Neural cell (in vitro differentiated cells): ENCODE data around the gene IL22. TPM values are rescaled to one million over a fixed set of nuclear protein-coding genes. Genes with fewer than 3 reads are reported as not detected.

Experiments used
- H2AFZ ChIP-seq: fragments of 200-600, 300-800 bp; sonication (generic), shearing (Covaris generic); 2 replicates; pipeline ENCODE4 v1.6.0; 2014; ENCODE audit warnings: low read depth, mild to moderate bottlenecking, antibody characterized with exemption, low read length, moderate library complexity
- H3F3A ChIP-seq: fragments of 200-600 bp; shearing (Covaris generic); 2 replicates; pipeline ENCODE4 v1.6.1; 2016; ENCODE audit warnings: mild to moderate bottlenecking, moderate library complexity, mixed read lengths, antibody characterized with exemption, low read length; ENCODE audit not compliant: insufficient read depth, poor library complexity, severe bottlenecking
- H3K27ac ChIP-seq: fragments of 200-600, 300-800 bp; sonication (generic), shearing (Covaris generic); 2 replicates; pipeline ENCODE4 v1.5.1; 2014; ENCODE audit warnings: mild to moderate bottlenecking, low read length, moderate library complexity
- H3K27me3 ChIP-seq: fragments of 300-800, 200-600 bp; sonication (generic), shearing (Covaris generic); 2 replicates; pipeline ENCODE4 v1.6.0; 2014; ENCODE audit warnings: mild to moderate bottlenecking, low read depth, low read length, moderate library complexity; ENCODE audit not compliant: insufficient read depth
- H3K36me3 ChIP-seq: fragments of 300-800, 200-600 bp; sonication (generic), shearing (Covaris generic); 2 replicates; pipeline ENCODE4 v1.5.1; 2014; ENCODE audit warnings: mild to moderate bottlenecking, antibody characterized with exemption, low read length, moderate library complexity; ENCODE audit not compliant: insufficient read depth
- H3K4me2 ChIP-seq: fragments of 300-800, 200-600 bp; sonication (generic), shearing (Covaris generic); 2 replicates; pipeline ENCODE4 v1.6.0; 2014; ENCODE audit warnings: mild to moderate bottlenecking, low read length
- H3K4me3 ChIP-seq: fragments of 300-800, 200-600 bp; sonication (generic), shearing (Covaris generic); 2 replicates; pipeline ENCODE4 v1.5.1; 2014; ENCODE audit warnings: mild to moderate bottlenecking, low read length, moderate library complexity
- H3K79me2 ChIP-seq: fragments of 200-600 bp; shearing (Covaris generic); replicated peaks from 2 replicates; pipeline ENCODE4 v1.6.0; 2014; ENCODE audit warnings: mild to moderate bottlenecking, low read length, moderate library complexity; ENCODE audit not compliant: insufficient read depth
- H3K9ac ChIP-seq: fragments of 300-800, 200-600 bp; sonication (generic), shearing (Covaris generic); 2 replicates; pipeline ENCODE4 v1.6.1; 2016; ENCODE audit warnings: mild to moderate bottlenecking, low read length, mixed read lengths
- H3K9me2 ChIP-seq: fragments of 200-600 bp; shearing (Covaris generic); 2 replicates; pipeline ENCODE4 v1.6.1; 2016; ENCODE audit warnings: mild to moderate bottlenecking, low read length, mixed read lengths; ENCODE audit not compliant: insufficient read depth
- H3K9me3 ChIP-seq: fragments of 200-600, 300-800 bp; sonication (generic), shearing (Covaris generic); 2 replicates; pipeline ENCODE4 v1.6.1; 2016; ENCODE audit warnings: mild to moderate bottlenecking, mixed run types, low read length, moderate library complexity, mixed read lengths
- H4K20me1 ChIP-seq: fragments of 200-600 bp; shearing (Covaris generic); 2 replicates; pipeline ENCODE4 v1.6.1; 2016; ENCODE audit warnings: mild to moderate bottlenecking, mixed run types; ENCODE audit not compliant: insufficient read depth
- EP300 ChIP-seq: fragments of 450-650 bp; conservative IDR thresholded peaks from 2 replicates; pipeline ENCODE4 v1.6.1; 2014; ENCODE audit warnings: antibody characterized with exemption, mild to moderate bottlenecking, moderate library complexity; ENCODE audit not compliant: poor library complexity, severe bottlenecking
- EZH2 ChIP-seq: fragments of 200-600, 300-800 bp; shearing (Covaris generic), sonication (generic); IDR thresholded peaks from 2 replicates; pipeline ENCODE4 v1.6.1; 2014; ENCODE audit warnings: antibody characterized with exemption, low read length, borderline replicate concordance, mild to moderate bottlenecking; ENCODE audit not compliant: insufficient read depth, poor library complexity, severe bottlenecking
- MXI1 ChIP-seq: fragments of 450-650 bp; conservative IDR thresholded peaks from 2 replicates; pipeline ENCODE4 v1.6.1; 2014; ENCODE audit warnings: antibody characterized with exemption, mild to moderate bottlenecking; ENCODE audit not compliant: poor library complexity, severe bottlenecking
- POLR2AphosphoS5 ChIP-seq: IDR thresholded peaks from 2 replicates; pipeline ENCODE4 v1.6.1; 2012
- RAD21 ChIP-seq: fragments of 450-650 bp; conservative IDR thresholded peaks from 2 replicates; pipeline ENCODE4 v1.6.1; 2014; ENCODE audit warnings: antibody characterized with exemption, mild to moderate bottlenecking, moderate library complexity
- SMC3 ChIP-seq: fragments of 450-650 bp; conservative IDR thresholded peaks from 2 replicates; pipeline ENCODE4 v1.6.1; 2014; ENCODE audit warnings: antibody characterized with exemption, mild to moderate bottlenecking, moderate library complexity; ENCODE audit not compliant: poor library complexity
- TAF1 ChIP-seq: IDR thresholded peaks from 2 replicates; pipeline ENCODE4 v1.6.1; 2012; ENCODE audit warnings: low read depth
- polyA plus RNA-seq: library from polyadenylated mRNA; depleted of rRNA; stranded (reverse); fragments of >200 nt; gene quantifications from 2 replicates; pipeline ENCODE4 v1.2.3, GENCODE V29; 2014
- TF ChIP-seq, protein P1 (sequence below): fragments of 450-650 bp; IDR thresholded peaks from 2 replicates; pipeline ENCODE4 v1.5.1; 2014; ENCODE audit warnings: antibody characterized with exemption, mild to moderate bottlenecking, moderate library complexity; ENCODE audit not compliant: poor library complexity, severe bottlenecking
- TF ChIP-seq, protein P2 (sequence below): IDR thresholded peaks from 2 replicates; pipeline ENCODE4 v1.6.1; 2012; ENCODE audit warnings: borderline replicate concordance

Gene IL22
- polyA plus RNA-seq, 1 donor from 2014 or later: not detected

DNA sequence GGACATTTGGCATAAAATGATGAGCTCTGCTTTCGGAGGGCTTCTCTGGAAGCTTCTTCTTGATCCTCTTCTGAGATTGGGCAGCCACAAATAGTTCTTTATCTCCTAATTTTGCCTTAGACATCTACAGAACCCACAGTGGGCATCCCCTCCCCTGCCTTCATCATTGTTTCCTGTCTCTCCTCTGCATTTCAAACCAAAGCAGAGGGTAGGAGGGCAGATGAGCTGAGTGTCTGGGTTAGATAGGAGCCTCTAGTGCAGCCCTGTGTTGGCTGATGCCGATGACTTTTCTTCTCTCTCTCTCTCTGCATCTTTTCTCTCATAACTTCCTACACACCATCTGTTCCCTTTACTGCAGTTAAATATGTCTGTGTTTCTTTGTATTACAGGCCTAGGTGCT, 19.3 kb downstream of the IL22 start:
- Histone ChIP-seq H3K79me2 (no peaks in the 10 kb centered on the region), H3K27ac (no peak overlapping the region), H3K9me3 (no peaks in the 10 kb centered on the region), H4K20me1 (no peaks in the 10 kb centered on the region), H3K9ac (no peak overlapping the region), H3K4me3 (no peak overlapping the region), H3K27me3 (no peaks in the 10 kb centered on the region), H3K9me2 (no peaks in the 10 kb centered on the region), H3K4me2 (no peak overlapping the region), H2AFZ (no peak overlapping the region), H3F3A (no peaks in the 10 kb centered on the region), H3K36me3 (no peaks in the 10 kb centered on the region)
- TF ChIP-seq, protein P1, sequence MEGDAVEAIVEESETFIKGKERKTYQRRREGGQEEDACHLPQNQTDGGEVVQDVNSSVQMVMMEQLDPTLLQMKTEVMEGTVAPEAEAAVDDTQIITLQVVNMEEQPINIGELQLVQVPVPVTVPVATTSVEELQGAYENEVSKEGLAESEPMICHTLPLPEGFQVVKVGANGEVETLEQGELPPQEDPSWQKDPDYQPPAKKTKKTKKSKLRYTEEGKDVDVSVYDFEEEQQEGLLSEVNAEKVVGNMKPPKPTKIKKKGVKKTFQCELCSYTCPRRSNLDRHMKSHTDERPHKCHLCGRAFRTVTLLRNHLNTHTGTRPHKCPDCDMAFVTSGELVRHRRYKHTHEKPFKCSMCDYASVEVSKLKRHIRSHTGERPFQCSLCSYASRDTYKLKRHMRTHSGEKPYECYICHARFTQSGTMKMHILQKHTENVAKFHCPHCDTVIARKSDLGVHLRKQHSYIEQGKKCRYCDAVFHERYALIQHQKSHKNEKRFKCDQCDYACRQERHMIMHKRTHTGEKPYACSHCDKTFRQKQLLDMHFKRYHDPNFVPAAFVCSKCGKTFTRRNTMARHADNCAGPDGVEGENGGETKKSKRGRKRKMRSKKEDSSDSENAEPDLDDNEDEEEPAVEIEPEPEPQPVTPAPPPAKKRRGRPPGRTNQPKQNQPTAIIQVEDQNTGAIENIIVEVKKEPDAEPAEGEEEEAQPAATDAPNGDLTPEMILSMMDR: no peak
- TF ChIP-seq EZH2 (no peak), POLR2AphosphoS5 (no peak), EP300 (no peak), SMC3 (no peak), RAD21 (no peak)

DNA sequence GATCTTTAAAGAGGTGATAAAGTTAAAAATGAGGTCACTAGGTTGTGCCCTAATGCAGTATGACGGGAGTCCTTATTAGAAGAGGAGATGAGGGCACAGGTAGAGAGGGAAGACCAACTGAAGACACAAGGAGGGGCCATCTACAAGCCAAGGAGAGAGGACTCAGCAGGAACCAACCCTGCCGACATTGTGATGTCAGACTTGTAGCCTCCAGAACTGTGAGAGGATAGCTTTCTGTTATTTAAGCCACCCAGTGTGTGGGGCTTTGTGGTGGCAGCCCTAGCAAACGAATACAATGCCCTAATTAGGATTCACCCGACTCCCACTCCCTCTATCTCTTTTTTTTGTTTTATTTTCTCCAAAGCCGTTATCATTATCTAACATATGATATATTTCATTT, 19.9 kb downstream of the IL22 start:
- no peak overlapping the region for H3K4me3 ChIP-seq
- no peak overlapping the region for H3K9ac ChIP-seq
- H3K36me3 ChIP-seq: no peaks in the 10 kb centered on the region
- H3K4me2 ChIP-seq: no peak overlapping the region
- H3K27me3 ChIP-seq: no peaks in the 10 kb centered on the region
- TF ChIP-seq, protein P1: no peak
- no peak for TF ChIP-seq EZH2
- no peak for TF ChIP-seq EP300
- no peaks in the 10 kb centered on the region for H3F3A ChIP-seq
- no peaks in the 10 kb centered on the region for H3K9me2 ChIP-seq
- H2AFZ ChIP-seq: no peak overlapping the region
- H3K27ac ChIP-seq: no peak overlapping the region
- H3K9me3 ChIP-seq: no peaks in the 10 kb centered on the region
- H4K20me1 ChIP-seq: no peaks in the 10 kb centered on the region
- no peaks in the 10 kb centered on the region for H3K79me2 ChIP-seq

DNA sequence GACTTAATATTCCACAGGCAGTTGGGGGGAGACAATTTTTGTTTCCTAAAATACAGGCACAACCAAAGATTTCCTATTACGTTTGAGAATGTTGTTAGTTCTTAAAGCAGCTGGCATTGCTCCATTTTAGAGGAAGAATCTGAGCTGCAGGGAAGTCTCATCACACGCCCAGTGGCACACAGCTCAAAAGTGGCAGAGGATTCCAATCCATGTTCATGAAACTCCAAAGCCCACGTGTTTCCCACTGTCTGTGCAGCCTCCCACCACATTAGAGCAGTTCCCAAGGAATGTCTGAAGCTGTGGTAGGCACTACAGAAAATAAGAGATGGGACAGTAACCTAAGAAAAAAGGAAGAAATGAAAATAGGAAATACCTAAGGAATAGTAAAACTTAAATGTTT, 21.7 kb downstream of the IL22 start:
- Histone ChIP-seq H3K9me2 (no peaks in the 10 kb centered on the region), H3K79me2 (no peaks in the 10 kb centered on the region), H3K27ac (no peak overlapping the region), H3F3A (no peaks in the 10 kb centered on the region), H4K20me1 (no peaks in the 10 kb centered on the region), H3K9ac (no peak overlapping the region), H3K36me3 (no peaks in the 10 kb centered on the region), H2AFZ (no peak overlapping the region), H3K27me3 (no peaks in the 10 kb centered on the region), H3K4me3 (no peak overlapping the region), H3K4me2 (no peak overlapping the region), H3K9me3 (no peaks in the 10 kb centered on the region)
- TF ChIP-seq MXI1: no peak
- TF ChIP-seq SMC3: no peak
- TF ChIP-seq, protein P2, sequence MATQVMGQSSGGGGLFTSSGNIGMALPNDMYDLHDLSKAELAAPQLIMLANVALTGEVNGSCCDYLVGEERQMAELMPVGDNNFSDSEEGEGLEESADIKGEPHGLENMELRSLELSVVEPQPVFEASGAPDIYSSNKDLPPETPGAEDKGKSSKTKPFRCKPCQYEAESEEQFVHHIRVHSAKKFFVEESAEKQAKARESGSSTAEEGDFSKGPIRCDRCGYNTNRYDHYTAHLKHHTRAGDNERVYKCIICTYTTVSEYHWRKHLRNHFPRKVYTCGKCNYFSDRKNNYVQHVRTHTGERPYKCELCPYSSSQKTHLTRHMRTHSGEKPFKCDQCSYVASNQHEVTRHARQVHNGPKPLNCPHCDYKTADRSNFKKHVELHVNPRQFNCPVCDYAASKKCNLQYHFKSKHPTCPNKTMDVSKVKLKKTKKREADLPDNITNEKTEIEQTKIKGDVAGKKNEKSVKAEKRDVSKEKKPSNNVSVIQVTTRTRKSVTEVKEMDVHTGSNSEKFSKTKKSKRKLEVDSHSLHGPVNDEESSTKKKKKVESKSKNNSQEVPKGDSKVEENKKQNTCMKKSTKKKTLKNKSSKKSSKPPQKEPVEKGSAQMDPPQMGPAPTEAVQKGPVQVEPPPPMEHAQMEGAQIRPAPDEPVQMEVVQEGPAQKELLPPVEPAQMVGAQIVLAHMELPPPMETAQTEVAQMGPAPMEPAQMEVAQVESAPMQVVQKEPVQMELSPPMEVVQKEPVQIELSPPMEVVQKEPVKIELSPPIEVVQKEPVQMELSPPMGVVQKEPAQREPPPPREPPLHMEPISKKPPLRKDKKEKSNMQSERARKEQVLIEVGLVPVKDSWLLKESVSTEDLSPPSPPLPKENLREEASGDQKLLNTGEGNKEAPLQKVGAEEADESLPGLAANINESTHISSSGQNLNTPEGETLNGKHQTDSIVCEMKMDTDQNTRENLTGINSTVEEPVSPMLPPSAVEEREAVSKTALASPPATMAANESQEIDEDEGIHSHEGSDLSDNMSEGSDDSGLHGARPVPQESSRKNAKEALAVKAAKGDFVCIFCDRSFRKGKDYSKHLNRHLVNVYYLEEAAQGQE: no peak
- TF ChIP-seq POLR2AphosphoS5: no peak
- TF ChIP-seq RAD21: no peak
- TF ChIP-seq EP300: no peak
- TF ChIP-seq, protein P1: no peak
- TF ChIP-seq TAF1: no peak
- no peak for TF ChIP-seq EZH2
